K562 (cell line): Measurements from ENCODE around the gene PSAP. TPM values are rescaled to one million over a fixed set of nuclear protein-coding genes. Genes with fewer than 3 reads are reported as not detected.
A peak's percentile ranks its signal among the peaks of the same experiment; 100 is the strongest.

Experiments
- BHLHE40 ChIP-seq: IDR thresholded peaks from 2 replicates; pipeline ENCODE4 v1.6.1; 2011; ENCODE audit warnings: low read length, improper control_type of control experiment
- DDX20 ChIP-seq: fragments of 450-650 bp; IDR thresholded peaks from 2 replicates; pipeline ENCODE4 v1.6.1; 2016; ENCODE audit warnings: missing genetic modification characterization, low read depth, mild to moderate bottlenecking, missing compliant biosample characterization, moderate library complexity
- EGR1 ChIP-seq: fragments of 450-650 bp; conservative IDR thresholded peaks from 2 replicates; pipeline ENCODE4 v1.6.1; 2017; ENCODE audit warnings: mild to moderate bottlenecking
- JUN ChIP-seq, 2 experiments: sonication (generic) in 1 of 2; formaldehyde crosslinking in 1 of 2; IDR thresholded peaks; 2 replicates each; pipeline versions ENCODE4 v1.6.1 to v1.8.0; 2012 to 2022; ENCODE audit warnings: borderline replicate concordance in 2 of 2, mild to moderate bottlenecking in 2 of 2, improper control_type of control experiment in 1 of 2, low read depth in 1 of 2, low read length in 1 of 2, missing genetic modification reagents in 1 of 2
- MYNN ChIP-seq, 2 experiments: sonication (generic); formaldehyde crosslinking in 1 of 2; IDR thresholded peaks; 2 replicates each; pipeline versions ENCODE4 v1.5.0 to v1.6.1; 2016 to 2020; ENCODE audit warnings: antibody characterized with exemption in 1 of 2, missing genetic modification reagents in 1 of 2
- PCBP2 ChIP-seq: fragments of 200-400 bp; formaldehyde crosslinking; IDR thresholded peaks from 2 replicates; pipeline ENCODE4 v1.6.1; 2018; ENCODE audit warnings: low read length, low read depth, mild to moderate bottlenecking, moderate library complexity; ENCODE audit not compliant: poor library complexity, severe bottlenecking
- PHF21A ChIP-seq: fragments of 450-650 bp; IDR thresholded peaks from 2 replicates; pipeline ENCODE4 v1.6.1; 2017; ENCODE audit warnings: low read depth, borderline replicate concordance
- SRSF3 ChIP-seq: fragments of 200-400 bp; formaldehyde crosslinking; IDR thresholded peaks from 2 replicates; pipeline ENCODE4 v1.6.1; 2016; ENCODE audit warnings: mild to moderate bottlenecking, low read length, moderate library complexity; ENCODE audit not compliant: insufficient read depth
- TBL1XR1 ChIP-seq, 2 experiments: IDR thresholded peaks; 2 replicates each; pipeline ENCODE4 v1.6.1; 2012; ENCODE audit warnings: improper control_type of control experiment in 2 of 2, low read length in 2 of 2, mild to moderate bottlenecking in 1 of 2
- THRAP3 ChIP-seq: fragments of 450-650 bp; IDR thresholded peaks from 2 replicates; pipeline ENCODE4 v1.6.1; 2016; ENCODE audit warnings: mild to moderate bottlenecking, inconsistent platforms, borderline replicate concordance
- ZC3H11A ChIP-seq: IDR thresholded peaks from 2 replicates; pipeline ENCODE4 v1.6.1; 2012; ENCODE audit warnings: low read depth, low read length, improper control_type of control experiment
- ZNF121 ChIP-seq: sonication (generic); formaldehyde crosslinking; conservative IDR thresholded peaks from 2 replicates; pipeline ENCODE4 v1.8.0; 2022; ENCODE audit warnings: missing genetic modification reagents
- ZNF274 ChIP-seq: IDR thresholded peaks from 2 replicates; pipeline ENCODE4 v1.6.1; 2011; ENCODE audit warnings: low read depth, mild to moderate bottlenecking, low read length, moderate library complexity, borderline replicate concordance
- polyA plus RNA-seq, 8 experiments: library from polyadenylated mRNA; depleted of rRNA in 4 of 8; stranded (reverse) in 5 of 8; unstranded in 3 of 8; fragments of >200 nt; fragmentation: Nextera tagmentation in 2 of 8; fragmentation: Illumina TruSeq in 1 of 8; extraction: Ambion mirVana in 2 of 8; extraction: Trizol in 1 of 8; gene quantifications; 2 replicates each; pipeline versions ENCODE4 v1.2.1 to v1.2.3, GENCODE V29; 2011 to 2014; ENCODE audit warnings: inconsistent platforms in 1 of 8, missing spikeins in 1 of 8
- total RNA-seq, 7 experiments: library from RNA; depleted of rRNA in 6 of 7; stranded (reverse); fragments of >200 nt in 6 of 7; fragmentation: Illumina TruSeq in 2 of 7; extraction: Trizol in 2 of 7; gene quantifications; 2 replicates each; pipeline versions ENCODE4 v1.2.1 to v1.2.3, GENCODE V29; 2011 to 2021; ENCODE audit warnings: low replicate concordance in 1 of 7
- TF ChIP-seq, protein P1 (sequence below): fragments of 250-450 bp; sonication (Bioruptor Pico); IDR thresholded peaks from 2 replicates; pipeline ENCODE4 v1.8.0; 2021; ENCODE audit warnings: borderline replicate concordance, mild to moderate bottlenecking, moderate library complexity; ENCODE audit not compliant: poor library complexity, severe bottlenecking
- TF ChIP-seq, protein P2 (sequence below): fragments of 250-450 bp; sonication (Bioruptor Pico); IDR thresholded peaks from 2 replicates; pipeline ENCODE4 v1.4.0; 2020; ENCODE audit warnings: mild to moderate bottlenecking
- TF ChIP-seq, protein P3 (sequence below): fragments of 450-650 bp; IDR thresholded peaks from 2 replicates; pipeline ENCODE4 v1.6.1; 2016; ENCODE audit warnings: missing biosample characterization, missing genetic modification characterization
- TF ChIP-seq, protein P4 (sequence below): fragments of 250-450 bp; sonication (Bioruptor Pico); IDR thresholded peaks from 2 replicates; pipeline ENCODE4 v1.5.0; 2021
- TF ChIP-seq, protein P5 (sequence below): fragments of 250-450 bp; sonication (Bioruptor Pico); IDR thresholded peaks from 2 replicates; pipeline ENCODE4 v1.8.0; 2021; ENCODE audit warnings: mild to moderate bottlenecking, moderate library complexity

The PSAP gene
- total and polyA plus RNA-seq, 9 of the 15 experiments (the other 6 are each of a cell fraction or from before 2014, with no cell fraction given): 245 to 700 (median 429) TPM

DNA sequence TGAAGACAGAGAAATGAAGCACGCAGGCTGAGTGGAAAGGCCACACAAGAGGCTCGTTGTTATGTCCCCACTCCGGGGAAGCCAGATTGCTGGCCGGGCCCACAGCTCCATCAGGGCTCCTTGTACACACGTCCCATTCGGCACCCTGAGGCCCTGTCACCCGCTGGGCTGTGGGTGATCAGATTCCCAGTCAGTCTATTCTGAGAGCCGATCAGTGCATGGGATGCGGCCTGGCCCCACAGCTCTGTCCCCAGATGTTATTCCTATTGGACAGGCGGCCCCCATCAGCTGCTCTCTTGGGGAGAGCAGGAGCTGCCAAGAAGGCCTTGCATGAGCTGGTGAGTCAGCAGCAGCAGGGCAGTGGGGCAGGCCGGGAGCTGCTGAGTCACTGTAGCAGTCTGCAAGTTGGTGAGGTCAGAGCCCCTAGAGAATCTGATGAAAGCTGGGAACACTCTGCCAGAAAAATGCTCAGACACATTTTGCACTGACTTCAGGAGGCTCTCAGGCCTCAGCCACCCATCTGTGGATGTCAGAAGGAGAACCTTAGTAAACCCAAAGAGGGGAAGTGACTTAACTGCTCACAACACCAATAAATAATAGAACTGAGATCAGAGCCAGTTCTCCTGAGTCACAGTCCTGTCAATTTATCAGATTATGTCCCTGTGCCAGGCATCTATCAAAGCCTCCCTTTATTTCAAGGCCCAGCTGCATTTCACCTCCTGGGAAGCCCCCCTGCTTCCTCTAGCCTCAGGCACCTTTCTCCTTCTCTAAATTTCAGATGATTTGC, 9.4 kb upstream of the PSAP start (continued):
- TF ChIP-seq, protein P1, sequence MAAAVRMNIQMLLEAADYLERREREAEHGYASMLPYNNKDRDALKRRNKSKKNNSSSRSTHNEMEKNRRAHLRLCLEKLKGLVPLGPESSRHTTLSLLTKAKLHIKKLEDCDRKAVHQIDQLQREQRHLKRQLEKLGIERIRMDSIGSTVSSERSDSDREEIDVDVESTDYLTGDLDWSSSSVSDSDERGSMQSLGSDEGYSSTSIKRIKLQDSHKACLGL (CRISPR knock-in tag): peak; percentile 50
- TF ChIP-seq ZC3H11A: peak; percentile 76; the same call in 1 of the 2 replicates
- TF ChIP-seq, protein P2, sequence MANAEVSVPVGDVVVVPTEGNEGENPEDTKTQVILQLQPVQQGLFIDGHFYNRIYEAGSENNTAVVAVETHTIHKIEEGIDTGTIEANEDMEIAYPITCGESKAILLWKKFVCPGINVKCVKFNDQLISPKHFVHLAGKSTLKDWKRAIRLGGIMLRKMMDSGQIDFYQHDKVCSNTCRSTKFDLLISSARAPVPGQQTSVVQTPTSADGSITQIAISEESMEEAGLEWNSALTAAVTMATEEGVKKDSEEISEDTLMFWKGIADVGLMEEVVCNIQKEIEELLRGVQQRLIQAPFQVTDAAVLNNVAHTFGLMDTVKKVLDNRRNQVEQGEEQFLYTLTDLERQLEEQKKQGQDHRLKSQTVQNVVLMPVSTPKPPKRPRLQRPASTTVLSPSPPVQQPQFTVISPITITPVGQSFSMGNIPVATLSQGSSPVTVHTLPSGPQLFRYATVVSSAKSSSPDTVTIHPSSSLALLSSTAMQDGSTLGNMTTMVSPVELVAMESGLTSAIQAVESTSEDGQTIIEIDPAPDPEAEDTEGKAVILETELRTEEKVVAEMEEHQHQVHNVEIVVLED (CRISPR knock-in tag): peak; percentile 49; the same call in 1 of the 2 replicates
- TF ChIP-seq TBL1XR1 (IDR thresholded peaks at IDR 0.05; ENCODE audit: low read length in 2 of 2): peak; percentile 59 to 88; a peak in 2 of 4 replicates
- TF ChIP-seq, protein P3, sequence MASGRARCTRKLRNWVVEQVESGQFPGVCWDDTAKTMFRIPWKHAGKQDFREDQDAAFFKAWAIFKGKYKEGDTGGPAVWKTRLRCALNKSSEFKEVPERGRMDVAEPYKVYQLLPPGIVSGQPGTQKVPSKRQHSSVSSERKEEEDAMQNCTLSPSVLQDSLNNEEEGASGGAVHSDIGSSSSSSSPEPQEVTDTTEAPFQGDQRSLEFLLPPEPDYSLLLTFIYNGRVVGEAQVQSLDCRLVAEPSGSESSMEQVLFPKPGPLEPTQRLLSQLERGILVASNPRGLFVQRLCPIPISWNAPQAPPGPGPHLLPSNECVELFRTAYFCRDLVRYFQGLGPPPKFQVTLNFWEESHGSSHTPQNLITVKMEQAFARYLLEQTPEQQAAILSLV (tag): 0 out of 2 replicates have a peak, but pooled peaks have one; percentile 20
- TF ChIP-seq PHF21A: peak; percentile 96
- no peak for TF ChIP-seq PCBP2
- no peak for TF ChIP-seq EGR1
- peak; percentile 81 for TF ChIP-seq BHLHE40
- TF ChIP-seq ZNF121: no peak
- no peak for TF ChIP-seq ZNF274
- TF ChIP-seq THRAP3: no peak
- peak; percentile 97 for TF ChIP-seq MYNN (IDR thresholded peaks at IDR 0.05)
- no peak for TF ChIP-seq MYNN (CRISPR knock-in tag; IDR thresholded peaks at IDR 0.05)
- TF ChIP-seq, protein P4, sequence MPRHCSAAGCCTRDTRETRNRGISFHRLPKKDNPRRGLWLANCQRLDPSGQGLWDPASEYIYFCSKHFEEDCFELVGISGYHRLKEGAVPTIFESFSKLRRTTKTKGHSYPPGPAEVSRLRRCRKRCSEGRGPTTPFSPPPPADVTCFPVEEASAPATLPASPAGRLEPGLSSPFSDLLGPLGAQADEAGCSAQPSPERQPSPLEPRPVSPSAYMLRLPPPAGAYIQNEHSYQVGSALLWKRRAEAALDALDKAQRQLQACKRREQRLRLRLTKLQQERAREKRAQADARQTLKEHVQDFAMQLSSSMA (CRISPR knock-in tag): peak; percentile 10; the same call in 1 of the 2 replicates
- 0 out of 2 replicates have a peak, but pooled peaks have one; percentile 61 for TF ChIP-seq SRSF3
- peak; percentile 100 for TF ChIP-seq JUN (IDR thresholded peaks at IDR 0.05; ENCODE audit: borderline replicate concordance, low read depth, low read length)
- TF ChIP-seq JUN (CRISPR knock-in tag; IDR thresholded peaks at IDR 0.05; ENCODE audit: borderline replicate concordance): peak; percentile 98; the same call in 1 of the 2 replicates
- TF ChIP-seq DDX20: 0 out of 2 replicates have a peak, but pooled peaks have one; percentile 19
- TF ChIP-seq, protein P5, sequence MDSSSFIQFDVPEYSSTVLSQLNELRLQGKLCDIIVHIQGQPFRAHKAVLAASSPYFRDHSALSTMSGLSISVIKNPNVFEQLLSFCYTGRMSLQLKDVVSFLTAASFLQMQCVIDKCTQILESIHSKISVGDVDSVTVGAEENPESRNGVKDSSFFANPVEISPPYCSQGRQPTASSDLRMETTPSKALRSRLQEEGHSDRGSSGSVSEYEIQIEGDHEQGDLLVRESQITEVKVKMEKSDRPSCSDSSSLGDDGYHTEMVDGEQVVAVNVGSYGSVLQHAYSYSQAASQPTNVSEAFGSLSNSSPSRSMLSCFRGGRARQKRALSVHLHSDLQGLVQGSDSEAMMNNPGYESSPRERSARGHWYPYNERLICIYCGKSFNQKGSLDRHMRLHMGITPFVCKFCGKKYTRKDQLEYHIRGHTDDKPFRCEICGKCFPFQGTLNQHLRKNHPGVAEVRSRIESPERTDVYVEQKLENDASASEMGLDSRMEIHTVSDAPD (CRISPR knock-in tag): peak; percentile 62; the same call in 1 of the 2 replicates
